Measurements from ENCODE around the gene C1QTNF9B. TPM values are rescaled to one million over a fixed set of nuclear protein-coding genes. Genes with fewer than 3 reads are reported as not detected.
"Not testable (repeated sequence)": the region's sequence is repeated elsewhere in the genome, so short reads cannot be mapped to it uniquely, and the experiment has no call there.

C1QTNF9B gene
- total RNA-seq, 2 donors from 2014 or later: not detected

DNA sequence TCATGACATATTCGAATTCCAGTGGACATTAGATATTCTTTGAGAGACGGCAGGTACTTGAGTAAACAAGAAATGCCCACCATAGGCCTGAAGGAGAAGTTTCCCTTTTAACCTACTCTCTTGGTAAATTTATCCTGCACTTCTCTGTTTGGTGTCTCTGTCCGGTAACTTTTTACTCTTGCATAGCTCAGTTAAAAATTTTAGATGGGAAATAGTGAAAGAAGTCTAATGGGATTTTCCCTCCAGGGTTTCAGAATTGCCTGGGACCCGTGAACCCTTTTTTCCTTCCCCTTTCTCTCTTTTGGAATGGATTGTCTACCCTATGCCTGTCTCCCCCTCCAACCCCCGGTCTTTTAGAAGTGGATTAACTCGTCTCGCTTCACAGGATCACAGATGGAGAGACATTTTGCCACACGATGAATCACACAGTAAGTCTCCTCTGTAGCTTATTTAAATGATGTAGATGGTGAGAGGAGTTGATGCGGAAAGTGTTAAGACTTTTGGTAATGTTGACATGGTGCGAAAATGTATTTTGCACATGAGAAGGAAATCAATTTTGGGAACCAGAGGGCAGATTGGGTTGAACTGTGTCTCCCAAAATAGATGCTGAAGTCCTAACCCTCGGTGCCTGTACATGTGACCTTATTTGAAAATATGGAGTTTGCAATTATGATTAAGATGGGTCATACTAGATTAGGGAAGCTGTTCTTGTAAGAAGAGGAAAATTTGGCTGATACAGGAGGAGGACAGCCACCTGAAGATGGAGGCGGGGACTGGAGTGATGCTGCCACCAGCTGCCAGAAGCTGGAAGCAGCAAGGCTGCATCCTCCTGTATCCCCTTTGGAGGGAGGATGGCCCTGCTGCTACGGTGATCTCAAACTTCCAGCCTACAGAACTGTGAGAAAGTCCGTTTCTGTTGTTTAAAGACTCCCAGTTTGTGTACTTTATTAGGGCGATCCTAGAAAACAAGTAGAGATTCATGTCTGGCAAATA is 7.4 kb downstream of the C1QTNF9B start:
- H3K4me3 Mint-ChIP-seq: peak overlapping the region; percentile 78
- DNase-seq: peak; percentile 44
- peak overlapping the region; percentile 52 for H3K27ac Mint-ChIP-seq
- peaks cover 4% of the 10 kb centered on the region for H3K36me3 ChIP-seq (ENCODE audit: control insufficient read depth, insufficient read depth, low read length)
- H3K9ac ChIP-seq (ENCODE audit: extremely low read depth, low read length, poor library complexity, severe bottlenecking): no peak overlapping the region
- no peaks in the 10 kb centered on the region for H3K27me3 Mint-ChIP-seq (ENCODE audit: insufficient read depth)
- 48 to 49% methylated on average over 13 to 15 of the region's 15 CpGs for WGBS, 2 experiments (ENCODE audit: insufficient coverage in 1 of 2, insufficient read length in 1 of 2)
- TF ChIP-seq, protein P1, sequence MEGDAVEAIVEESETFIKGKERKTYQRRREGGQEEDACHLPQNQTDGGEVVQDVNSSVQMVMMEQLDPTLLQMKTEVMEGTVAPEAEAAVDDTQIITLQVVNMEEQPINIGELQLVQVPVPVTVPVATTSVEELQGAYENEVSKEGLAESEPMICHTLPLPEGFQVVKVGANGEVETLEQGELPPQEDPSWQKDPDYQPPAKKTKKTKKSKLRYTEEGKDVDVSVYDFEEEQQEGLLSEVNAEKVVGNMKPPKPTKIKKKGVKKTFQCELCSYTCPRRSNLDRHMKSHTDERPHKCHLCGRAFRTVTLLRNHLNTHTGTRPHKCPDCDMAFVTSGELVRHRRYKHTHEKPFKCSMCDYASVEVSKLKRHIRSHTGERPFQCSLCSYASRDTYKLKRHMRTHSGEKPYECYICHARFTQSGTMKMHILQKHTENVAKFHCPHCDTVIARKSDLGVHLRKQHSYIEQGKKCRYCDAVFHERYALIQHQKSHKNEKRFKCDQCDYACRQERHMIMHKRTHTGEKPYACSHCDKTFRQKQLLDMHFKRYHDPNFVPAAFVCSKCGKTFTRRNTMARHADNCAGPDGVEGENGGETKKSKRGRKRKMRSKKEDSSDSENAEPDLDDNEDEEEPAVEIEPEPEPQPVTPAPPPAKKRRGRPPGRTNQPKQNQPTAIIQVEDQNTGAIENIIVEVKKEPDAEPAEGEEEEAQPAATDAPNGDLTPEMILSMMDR (conservative IDR thresholded peaks at IDR 0.05): peak; percentile 67
- H3K4me3 ChIP-seq (ENCODE audit: low read length): peak overlapping the region; percentile 36
- no peaks in the 10 kb centered on the region for H3K9me3 Mint-ChIP-seq
- H3K27me3 ChIP-seq (ENCODE audit: control insufficient read depth, insufficient read depth, low read length, poor library complexity, severe bottlenecking): no peaks in the 10 kb centered on the region
- H3K27ac ChIP-seq (ENCODE audit: low read depth, low read length): no peak overlapping the region
- no peaks in the 10 kb centered on the region for H3K4me1 ChIP-seq (ENCODE audit: control insufficient read depth, insufficient read depth, low read length)
- peaks cover 13% of the 10 kb centered on the region for H3K4me1 Mint-ChIP-seq
- no peaks in the 10 kb centered on the region for H3K9me3 ChIP-seq (ENCODE audit: control insufficient read depth, low read length)
- H3K36me3 Mint-ChIP-seq (ENCODE audit: low read depth): peaks cover 3% of the 10 kb centered on the region

DNA sequence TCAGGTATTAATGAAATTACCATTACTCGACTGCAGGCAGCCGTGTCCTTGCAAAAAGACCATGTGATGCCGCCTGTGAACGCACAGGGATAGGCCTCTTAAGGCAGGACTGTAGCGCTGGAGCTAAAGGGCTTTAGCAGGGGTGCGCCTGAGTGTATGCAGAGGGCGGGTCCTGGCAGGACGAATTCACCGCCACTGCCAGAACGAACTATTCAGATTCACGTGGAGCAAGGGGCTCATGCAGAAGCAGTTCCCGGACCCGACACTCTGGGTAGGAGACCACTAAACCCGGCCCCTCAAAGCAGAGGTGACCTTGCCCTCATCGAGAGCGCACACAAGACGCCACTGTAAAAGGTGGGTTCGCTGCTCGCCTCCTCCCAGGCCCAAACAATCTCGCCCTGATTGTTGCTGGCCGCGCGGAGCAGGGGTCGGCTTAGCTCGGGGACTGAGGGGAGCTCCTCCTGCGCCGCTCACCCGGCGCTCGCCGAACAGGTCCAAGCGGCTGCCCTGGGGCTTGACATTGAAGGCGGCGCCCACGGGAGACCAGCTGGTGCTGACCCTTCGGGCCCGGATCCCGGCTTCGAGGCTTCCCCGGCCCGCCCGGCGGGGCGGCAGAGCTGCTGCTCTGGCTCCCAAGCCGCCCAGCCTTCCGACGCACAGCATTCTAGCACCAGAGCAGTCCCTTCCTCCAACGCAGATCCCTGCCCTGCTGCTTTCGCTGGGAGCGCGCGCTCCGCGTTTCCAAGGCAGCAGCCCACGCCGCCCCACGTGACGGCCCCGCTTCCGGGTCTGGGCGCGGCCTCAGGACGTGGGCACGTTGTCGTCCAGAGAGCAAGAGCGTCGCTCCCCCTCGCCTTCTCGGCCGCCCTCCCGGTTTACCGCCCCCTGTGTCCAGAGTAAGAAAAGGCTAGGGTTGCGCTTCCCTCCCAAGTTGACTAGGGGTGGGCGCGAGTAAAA is 8.4 kb downstream of the C1QTNF9B start, which contains the start of gene MIPEP:
TSS of gene MIPEP (minus strand) at position 743 of the 957 bp plus-strand sequence. CDS start at position 663, 80 bp downstream.
- WGBS, 2 experiments (ENCODE audit: insufficient coverage in 1 of 2, insufficient read length in 1 of 2): 0 to 3% methylated on average over 18 to 75 of the region's 75 CpGs
- DNase-seq: peak; percentile 98
- no peaks in the 10 kb centered on the region for H3K9me3 Mint-ChIP-seq
- H3K27me3 Mint-ChIP-seq (ENCODE audit: insufficient read depth): no peaks in the 10 kb centered on the region
- Histone ChIP-seq H3K27ac (ENCODE audit: low read depth, low read length) (peak within 1 kb of the TSS; percentile 88), H3K4me1 (ENCODE audit: control insufficient read depth, insufficient read depth, low read length) (no peaks in the 10 kb centered on the region), H3K27me3 (ENCODE audit: control insufficient read depth, insufficient read depth, low read length, poor library complexity, severe bottlenecking) (no peaks in the 10 kb centered on the region), H3K36me3 (ENCODE audit: control insufficient read depth, insufficient read depth, low read length) (peaks cover 9% of the 10 kb centered on the region), H3K9ac (ENCODE audit: extremely low read depth, low read length, poor library complexity, severe bottlenecking) (peak within 1 kb of the TSS; percentile 82), H3K9me3 (ENCODE audit: control insufficient read depth, low read length) (no peaks in the 10 kb centered on the region), H3K4me3 (ENCODE audit: low read length) (peak within 1 kb of the TSS; percentile 97)
- TF ChIP-seq, protein P1 (conservative IDR thresholded peaks at IDR 0.05): peak; percentile 80
- peaks cover 5% of the 10 kb centered on the region for H3K36me3 Mint-ChIP-seq (ENCODE audit: low read depth)
- peaks cover 13% of the 10 kb centered on the region for H3K4me1 Mint-ChIP-seq
- H3K27ac Mint-ChIP-seq: peak within 1 kb of the TSS; percentile 86
- peak within 1 kb of the TSS; percentile 78 for H3K4me3 Mint-ChIP-seq

DNA sequence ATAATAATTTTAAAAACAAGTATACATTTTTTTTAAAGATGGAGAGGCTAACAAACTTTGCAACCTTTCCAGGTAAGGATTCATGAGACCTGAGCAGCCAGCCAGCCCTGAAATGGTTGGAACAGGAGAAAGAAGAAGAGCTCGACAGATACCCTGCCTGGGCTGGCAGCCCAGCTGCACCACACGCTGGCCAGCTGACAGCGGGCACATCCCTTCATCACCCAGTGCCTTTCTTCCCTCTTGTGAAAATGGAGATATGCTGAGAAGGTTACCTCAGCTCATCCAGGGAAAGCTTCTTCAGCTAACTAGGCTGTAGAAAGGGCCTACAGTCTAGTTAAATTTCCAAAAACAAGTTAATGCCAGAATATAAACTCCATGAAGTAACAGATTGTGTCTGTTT is 12.9 kb downstream of the C1QTNF9B start:
- peaks cover 14% of the 10 kb centered on the region for H3K36me3 ChIP-seq (ENCODE audit: control insufficient read depth, insufficient read depth, low read length)
- H3K27ac Mint-ChIP-seq; H3K9me3 Mint-ChIP-seq; H3K9ac ChIP-seq (ENCODE audit: extremely low read depth, low read length, poor library complexity, severe bottlenecking); H3K27ac ChIP-seq (ENCODE audit: low read depth, low read length); H3K4me3 ChIP-seq (ENCODE audit: low read length); H3K4me1 ChIP-seq (ENCODE audit: control insufficient read depth, insufficient read depth, low read length); DNase-seq; H3K27me3 ChIP-seq (ENCODE audit: control insufficient read depth, insufficient read depth, low read length, poor library complexity, severe bottlenecking); H3K9me3 ChIP-seq (ENCODE audit: control insufficient read depth, low read length); H3K4me3 Mint-ChIP-seq; H3K27me3 Mint-ChIP-seq (ENCODE audit: insufficient read depth): not testable (repeated sequence)
- H3K36me3 Mint-ChIP-seq (ENCODE audit: low read depth): peaks cover 25% of the 10 kb centered on the region
- H3K4me1 Mint-ChIP-seq: peaks cover 21% of the 10 kb centered on the region
- WGBS, 2 experiments (ENCODE audit: insufficient coverage in 1 of 2, insufficient read length in 1 of 2): 100% methylated on average over 3 of the region's 3 CpGs; no CpG with 5 or more reads in 1 of the 2 experiments

Data from endodermal cell (in vitro differentiated cells).